K562 (cell line): Measurements from ENCODE around the gene EXT2. TPM values are rescaled to one million over a fixed set of nuclear protein-coding genes. Genes with fewer than 3 reads are reported as not detected.

Experiments
- ATAC-seq: fragments of 200-7000 bp; cut with Tn5 transposase; 3 replicates; pipeline ENCODE4 v1.9.1; 2020; ENCODE audit warnings: moderate library complexity
- BruUV-seq: library from RNA; stranded (reverse); fragments of 400-500 nt; replicated peaks from 2 replicates; lab custom pipeline; 2021; lab: Mats Ljungman, UMichigan
- CTCF ChIA-PET: fragments of 300-600 bp; formaldehyde crosslinking; extraction: SDS; loops from one replicate; lab custom pipeline; 2021; ENCODE audit warnings: low intra/inter-chr PET ratio; lab: Yijun Ruan, JAX
- POLR2A ChIA-PET: fragments of 300-600, 350-650 bp; sonication (Branson Sonifier 250); formaldehyde crosslinking; extraction: SDS; loops from one replicate; lab custom pipeline; 2021; ENCODE audit warnings: antibody characterized with exemption, inconsistent platforms; lab: Yijun Ruan, JAX
- DNase-seq, 4 experiments: peaks; one replicate each; pipeline versions ENCODE4 v3.0.0 to v3.0.0-alpha.2; 2011 to 2018; ENCODE audit warnings: low spot score in 3 of 4, mixed read lengths in 3 of 4; ENCODE audit errors: extremely low read depth in 1 of 4
- FAIRE-seq: peaks from 2 replicates; lab custom pipeline; 2011; peaks lifted over from hg19 to GRCh38; lab: Jason Lieb, UNC
- H2AFZ ChIP-seq: 2 replicates; pipeline ENCODE4 v1.6.0; 2011; ENCODE audit warnings: low read depth, low read length, control low read depth, inconsistent platforms
- H3K27ac ChIP-seq: fragments of 200-600 bp; 3 replicates; pipeline ENCODE4 v1.8.0; 2011; ENCODE audit warnings: low read depth, mild to moderate bottlenecking, control low read depth, inconsistent platforms, low read length, moderate library complexity, mixed read lengths; ENCODE audit errors: extremely low read depth
- H3K27me3 ChIP-seq, 2 experiments: fragments of 300-600 bp in 1 of 2; 2 replicates in 1 of 2; 3 replicates in 1 of 2; pipeline versions ENCODE4 v1.6.0 to v1.8.0; 2011; ENCODE audit warnings: inconsistent platforms in 2 of 2, low read length in 2 of 2, mild to moderate bottlenecking in 1 of 2, mixed read lengths in 1 of 2, moderate library complexity in 1 of 2; ENCODE audit not compliant: control insufficient read depth in 2 of 2, insufficient read depth in 2 of 2
- H3K36me3 ChIP-seq: fragments of 300-600 bp; 3 replicates; pipeline ENCODE4 v1.8.0; 2011; ENCODE audit warnings: mild to moderate bottlenecking, low read length, inconsistent platforms; ENCODE audit not compliant: control insufficient read depth, insufficient read depth
- H3K4me1 ChIP-seq, 2 experiments: fragments of 200-600 bp in 1 of 2; replicated peaks in 1 of 2; 2 replicates in 1 of 2; 3 replicates in 1 of 2; pipeline versions ENCODE4 v1.5.1 to v1.8.0; 2011; ENCODE audit warnings: inconsistent platforms in 2 of 2, low read length in 2 of 2, mild to moderate bottlenecking in 1 of 2, mixed read lengths in 1 of 2, moderate library complexity in 1 of 2; ENCODE audit not compliant: control insufficient read depth in 2 of 2, insufficient read depth in 2 of 2
- H3K4me2 ChIP-seq: 2 replicates; pipeline ENCODE4 v1.6.1; 2011; ENCODE audit warnings: low read length, control low read depth, inconsistent platforms, mixed read lengths; ENCODE audit not compliant: insufficient read depth
- H3K4me3 ChIP-seq: fragments of 200-600 bp; sonication (generic), shearing (Covaris generic); 2 replicates; pipeline ENCODE4 v1.5.1; 2016; ENCODE audit warnings: control low read depth, inconsistent platforms
- H3K79me2 ChIP-seq: fragments of 200-600 bp; 3 replicates; pipeline ENCODE4 v1.8.0; 2011; ENCODE audit warnings: low read length, inconsistent platforms; ENCODE audit not compliant: control insufficient read depth, insufficient read depth
- H3K9ac ChIP-seq, 2 experiments: 2 replicates each; pipeline versions ENCODE4 v1.6.0 to v1.6.1; 2011; ENCODE audit warnings: low read depth in 2 of 2, low read length in 2 of 2, control low read depth in 1 of 2, inconsistent platforms in 1 of 2, mild to moderate bottlenecking in 1 of 2, mixed read lengths in 1 of 2; ENCODE audit not compliant: insufficient read depth in 1 of 2
- H3K9me1 ChIP-seq: one replicate; pipeline ENCODE4 v1.6.0; 2011; ENCODE audit warnings: inconsistent platforms, mild to moderate bottlenecking, low read length, moderate library complexity; ENCODE audit not compliant: control insufficient read depth, insufficient read depth
- H3K9me3 ChIP-seq: replicated peaks from 2 replicates; pipeline ENCODE4 v1.5.1; 2011; ENCODE audit warnings: low read depth, low read length, inconsistent platforms; ENCODE audit not compliant: control insufficient read depth, insufficient read depth
- H4K20me1 ChIP-seq: replicated peaks from 2 replicates; pipeline ENCODE4 v1.6.1; 2011; ENCODE audit warnings: low read length, inconsistent platforms, mixed read lengths; ENCODE audit not compliant: control insufficient read depth, insufficient read depth
- ARID2 ChIP-seq: fragments of 450-650 bp; IDR thresholded peaks from 2 replicates; pipeline ENCODE4 v1.6.1; 2017; ENCODE audit warnings: antibody characterized with exemption, mild to moderate bottlenecking
- GATAD2B ChIP-seq: fragments of 450-650 bp; IDR thresholded peaks from 2 replicates; pipeline ENCODE4 v1.6.1; 2017; ENCODE audit warnings: mild to moderate bottlenecking, borderline replicate concordance
- HDAC3 ChIP-seq: fragments of 450-650 bp; IDR thresholded peaks from 2 replicates; pipeline ENCODE4 v1.6.1; 2018; ENCODE audit warnings: borderline replicate concordance, mild to moderate bottlenecking, moderate library complexity; ENCODE audit not compliant: partially characterized antibody
- L3MBTL2 ChIP-seq: fragments of 450-650 bp; IDR thresholded peaks from 2 replicates; pipeline ENCODE4 v1.6.1; 2016; ENCODE audit warnings: mild to moderate bottlenecking, moderate library complexity
- POLR2B ChIP-seq: fragments of 450-650 bp; IDR thresholded peaks from 2 replicates; pipeline ENCODE4 v1.6.1; 2018; ENCODE audit warnings: low read depth; ENCODE audit not compliant: partially characterized antibody
- POLR3G ChIP-seq: IDR thresholded peaks from 2 replicates; pipeline ENCODE4 v1.6.1; 2011; ENCODE audit not compliant: insufficient read length, insufficient replicate concordance; ENCODE audit errors: extremely low read depth
- PTRF ChIP-seq: fragments of 450-650 bp; IDR thresholded peaks from 2 replicates; pipeline ENCODE4 v1.6.1; 2016; ENCODE audit warnings: mild to moderate bottlenecking, missing genetic modification characterization, missing compliant biosample characterization
- RFX5 ChIP-seq: IDR thresholded peaks from 2 replicates; pipeline ENCODE4 v1.6.1; 2011; ENCODE audit warnings: low read depth, mild to moderate bottlenecking, improper control_type of control experiment, low read length
- SRSF3 ChIP-seq: fragments of 200-400 bp; formaldehyde crosslinking; IDR thresholded peaks from 2 replicates; pipeline ENCODE4 v1.6.1; 2016; ENCODE audit warnings: mild to moderate bottlenecking, low read length, moderate library complexity; ENCODE audit not compliant: insufficient read depth
- ZNF583 ChIP-seq: fragments of 250-450 bp; sonication (Bioruptor Pico); IDR thresholded peaks from 2 replicates; pipeline ENCODE4 v1.4.0; 2020
- ZNF76 ChIP-seq: fragments of 250-450 bp; sonication (Bioruptor Pico); IDR thresholded peaks from 2 replicates; pipeline ENCODE4 v1.4.0; 2020; ENCODE audit warnings: mild to moderate bottlenecking, moderate library complexity, borderline replicate concordance
- ZNF778 ChIP-seq: fragments of 450-650 bp; formaldehyde crosslinking; IDR thresholded peaks from 2 replicates; pipeline ENCODE4 v1.4.0; 2020; ENCODE audit warnings: mild to moderate bottlenecking, moderate library complexity
- WGBS: fragments of 100-300 bp; shearing (Covaris generic); methylation state at CpG from one replicate; pipeline ENCODE4 v1.1.6; 2016; ENCODE audit warnings: low coverage, mixed read lengths; ENCODE audit not compliant: insufficient coverage; ENCODE audit errors: missing lambda C conversion rate; 5-methylcytosine and 5-hydroxymethylcytosine counted together
- in situ Hi-C: fragments of 300-500 bp; cut with MboI; formaldehyde crosslinking; loops from 4 replicates; pipeline ENCODE4 v1.15.0; 2018; ENCODE audit warnings: inconsistent platforms, mixed read lengths
- intact Hi-C: fragments of 100-400 bp; cut with micrococcal nuclease; formaldehyde crosslinking; loops from 2 replicates; pipeline ENCODE4 v1.14.2; 2022
- polyA plus RNA-seq, 8 experiments: library from polyadenylated mRNA; depleted of rRNA in 4 of 8; stranded (reverse) in 5 of 8; unstranded in 3 of 8; fragments of >200 nt; fragmentation: Nextera tagmentation in 2 of 8; fragmentation: Illumina TruSeq in 1 of 8; extraction: Ambion mirVana in 2 of 8; extraction: Trizol in 1 of 8; gene quantifications; 2 replicates each; pipeline versions ENCODE4 v1.2.1 to v1.2.3, GENCODE V29; 2011 to 2014; ENCODE audit warnings: inconsistent platforms in 1 of 8, missing spikeins in 1 of 8
- total RNA-seq, 7 experiments: library from RNA; depleted of rRNA in 6 of 7; stranded (reverse); fragments of >200 nt in 6 of 7; fragmentation: Illumina TruSeq in 2 of 7; extraction: Trizol in 2 of 7; gene quantifications; 2 replicates each; pipeline versions ENCODE4 v1.2.1 to v1.2.3, GENCODE V29; 2011 to 2021; ENCODE audit warnings: low replicate concordance in 1 of 7
- TF ChIP-seq, protein P1 (sequence below): fragments of 250-450 bp; sonication (Bioruptor Pico); IDR thresholded peaks from 2 replicates; pipeline ENCODE4 v1.5.1; 2021; ENCODE audit warnings: mild to moderate bottlenecking

Gene EXT2
- total and polyA plus RNA-seq, 9 of the 15 experiments (the other 6 are each of a cell fraction or from before 2014, with no cell fraction given), result 7.5 to 52.1 (median 38.1) TPM

- POLR2A ChIA-PET, result no interaction called here
- Histone ChIP-seq H3K4me1 (no peaks in the 10 kb centered on the region; a peak in 2 of 5 replicates), H3K9me3 (no peaks in the 10 kb centered on the region), H3K79me2 (no peaks in the 10 kb centered on the region), H3K36me3 (peaks cover 19% of the 10 kb centered on the region; the same call in 2 of the 3 replicates), H3K9me1 (no peaks in the 10 kb centered on the region), H3K4me3 (no peak overlapping the region), H4K20me1 (no peaks in the 10 kb centered on the region), H3K4me2 (no peak overlapping the region), H3K27me3 (no peaks in the 10 kb centered on the region), H2AFZ (no peak overlapping the region), H3K27ac (no peak overlapping the region), H3K9ac (no peak overlapping the region)
- ATAC-seq (no peak), DNase-seq (no peak), FAIRE-seq (no peak)
- BruUV-seq, result no TSS peak
- WGBS, result 78% methylated on average over 2 of the region's 2 CpGs
- intact Hi-C loops, result no loop called here
- CTCF ChIA-PET, result no interaction called here
- TF ChIP-seq PTRF (tag) (no peak), RFX5 (no peak), ZNF778 (no peak), HDAC3 (no peak), POLR3G (no peak), L3MBTL2 (no peak), ARID2 (no peak), SRSF3 (no peak), ZNF583 (CRISPR knock-in tag) (no peak), POLR2B (no peak), ZNF76 (CRISPR knock-in tag) (no peak), GATAD2B (no peak)
- TF ChIP-seq, protein P1, sequence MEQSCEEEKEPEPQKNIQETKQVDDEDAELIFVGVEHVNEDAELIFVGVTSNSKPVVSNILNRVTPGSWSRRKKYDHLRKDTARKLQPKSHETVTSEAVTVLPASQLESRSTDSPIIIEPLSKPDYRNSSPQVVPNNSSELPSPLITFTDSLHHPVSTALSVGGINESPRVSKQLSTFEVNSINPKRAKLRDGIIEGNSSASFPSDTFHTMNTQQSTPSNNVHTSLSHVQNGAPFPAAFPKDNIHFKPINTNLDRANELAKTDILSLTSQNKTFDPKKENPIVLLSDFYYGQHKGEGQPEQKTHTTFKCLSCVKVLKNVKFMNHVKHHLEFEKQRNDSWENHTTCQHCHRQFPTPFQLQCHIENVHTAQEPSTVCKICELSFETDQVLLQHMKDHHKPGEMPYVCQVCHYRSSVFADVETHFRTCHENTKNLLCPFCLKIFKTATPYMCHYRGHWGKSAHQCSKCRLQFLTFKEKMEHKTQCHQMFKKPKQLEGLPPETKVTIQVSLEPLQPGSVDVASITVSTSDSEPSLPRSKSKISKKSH (CRISPR knock-in tag), result no peak
- in situ Hi-C loops, result no loop called here
These were observed 110.4 kb downstream of the EXT2 start for GRCh38 chr11:44205836-44206235.
